K562 (cell line): Measurements from ENCODE around the gene PAFAH1B1.

ENCODE experiments used
- ETS1 ChIP-seq: conservative IDR thresholded peaks from 2 replicates; pipeline ENCODE4 v1.6.1; 2011; ENCODE audit warnings: low read depth, mild to moderate bottlenecking, low read length; ENCODE audit not compliant: control insufficient read depth
- GABPB1 ChIP-seq: sonication (generic); formaldehyde crosslinking; IDR thresholded peaks from 2 replicates; pipeline ENCODE4 v1.8.0; 2022; ENCODE audit warnings: mild to moderate bottlenecking, missing genetic modification reagents
- MAZ ChIP-seq, 2 experiments: fragments of 450-650 bp in 1 of 2; sonication (generic) in 1 of 2; formaldehyde crosslinking; IDR thresholded peaks in 1 of 2; conservative IDR thresholded peaks in 1 of 2; 2 replicates each; pipeline versions ENCODE4 v1.4.0 to v1.5.0; 2020; ENCODE audit warnings: mild to moderate bottlenecking in 1 of 2, missing genetic modification reagents in 1 of 2
- POLR2AphosphoS5 ChIP-seq: IDR thresholded peaks from 2 replicates; pipeline ENCODE4 v1.6.1; 2011; ENCODE audit warnings: mild to moderate bottlenecking, low read depth, low read length, moderate library complexity; ENCODE audit not compliant: control insufficient read depth, insufficient read depth
- ZBTB12 ChIP-seq: fragments of 250-450 bp; sonication (Bioruptor Pico); IDR thresholded peaks from 2 replicates; pipeline ENCODE4 v1.4.0; 2020
- ZNF324 ChIP-seq: fragments of 250-450 bp; sonication (Bioruptor Pico); IDR thresholded peaks from 2 replicates; pipeline ENCODE4 v1.4.0; 2020; ENCODE audit warnings: mild to moderate bottlenecking
- TF ChIP-seq, protein P1 (sequence below): IDR thresholded peaks from 3 replicates; pipeline ENCODE4 v1.6.1; 2011; ENCODE audit warnings: borderline replicate concordance, mild to moderate bottlenecking; ENCODE audit not compliant: insufficient read length, insufficient read depth

DNA sequence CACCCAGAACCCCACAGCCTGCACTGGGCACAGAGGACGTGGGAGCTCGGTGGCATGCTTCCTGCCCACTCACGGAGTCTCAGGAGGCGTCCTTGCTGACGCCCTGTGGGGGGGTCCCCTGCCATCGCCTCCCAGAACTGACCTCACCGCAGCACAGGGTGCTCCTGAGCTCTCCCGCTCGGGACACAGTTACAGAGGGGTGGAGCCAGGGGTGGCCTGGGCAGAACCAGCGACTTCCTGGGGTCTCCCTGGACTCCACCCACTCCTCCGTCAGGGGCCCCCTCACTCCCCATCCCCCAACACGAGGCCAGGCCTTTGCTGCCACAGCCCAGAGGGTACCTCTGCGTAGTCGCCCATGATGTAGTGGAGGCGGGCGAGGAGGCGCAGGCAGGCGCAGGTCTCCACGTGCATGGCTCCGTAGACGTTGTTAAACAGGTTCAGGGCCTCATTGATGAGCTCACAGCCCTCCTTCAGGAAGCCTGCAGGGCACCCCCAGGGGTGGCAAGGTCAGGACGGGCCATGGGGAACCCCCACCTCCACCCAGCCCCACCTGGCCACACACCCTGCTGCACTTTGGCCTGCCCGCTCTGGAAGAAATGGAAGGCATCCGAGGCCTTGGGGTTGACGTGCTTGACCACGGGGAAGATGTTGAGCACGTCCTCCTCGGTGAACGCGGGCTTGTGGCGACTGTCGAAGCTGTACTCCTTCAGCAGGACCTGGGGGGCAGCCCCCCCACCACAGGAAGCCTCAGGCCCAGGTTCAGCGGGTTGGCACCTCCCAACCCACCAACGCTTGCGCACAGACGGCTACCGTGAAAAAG, 100.3 kb downstream of the PAFAH1B1 start:
- no peak for TF ChIP-seq GABPB1 (CRISPR knock-in tag)
- TF ChIP-seq, protein P1, sequence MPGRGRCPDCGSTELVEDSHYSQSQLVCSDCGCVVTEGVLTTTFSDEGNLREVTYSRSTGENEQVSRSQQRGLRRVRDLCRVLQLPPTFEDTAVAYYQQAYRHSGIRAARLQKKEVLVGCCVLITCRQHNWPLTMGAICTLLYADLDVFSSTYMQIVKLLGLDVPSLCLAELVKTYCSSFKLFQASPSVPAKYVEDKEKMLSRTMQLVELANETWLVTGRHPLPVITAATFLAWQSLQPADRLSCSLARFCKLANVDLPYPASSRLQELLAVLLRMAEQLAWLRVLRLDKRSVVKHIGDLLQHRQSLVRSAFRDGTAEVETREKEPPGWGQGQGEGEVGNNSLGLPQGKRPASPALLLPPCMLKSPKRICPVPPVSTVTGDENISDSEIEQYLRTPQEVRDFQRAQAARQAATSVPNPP, result no peak
- no peak for TF ChIP-seq POLR2AphosphoS5
- no peak for TF ChIP-seq ETS1
- TF ChIP-seq MAZ (CRISPR knock-in tag; conservative IDR thresholded peaks at IDR 0.05 in 1 of 2, IDR thresholded peaks at IDR 0.05 in 1 of 2), result no peak
- no peak for TF ChIP-seq ZNF324
- no peak for TF ChIP-seq ZBTB12 (CRISPR knock-in tag)
